HEK293 (cell line): ENCODE measurements around the gene MN1.

Experiments
- SCRT1 ChIP-seq: fragments of 450-650 bp; formaldehyde crosslinking; IDR thresholded peaks from 2 replicates; pipeline ENCODE4 v1.5.1; 2016; ENCODE audit warnings: missing biosample characterization, missing genetic modification characterization, borderline replicate concordance
- ZFP37 ChIP-seq: fragments of 450-650 bp; formaldehyde crosslinking; IDR thresholded peaks from 2 replicates; pipeline ENCODE4 v1.5.1; 2016; ENCODE audit warnings: missing biosample characterization, missing genetic modification characterization
- ZNF24 ChIP-seq: fragments of 450-650 bp; formaldehyde crosslinking; IDR thresholded peaks from 2 replicates; pipeline ENCODE4 v1.5.1; 2016; ENCODE audit warnings: missing biosample characterization, missing genetic modification characterization
- ZNF311 ChIP-seq: fragments of 450-650 bp; formaldehyde crosslinking; IDR thresholded peaks from 2 replicates; pipeline ENCODE4 v1.5.1; 2017; ENCODE audit warnings: missing biosample characterization, missing genetic modification characterization, borderline replicate concordance
- ZNF335 ChIP-seq: fragments of 450-650 bp; formaldehyde crosslinking; conservative IDR thresholded peaks from 2 replicates; pipeline ENCODE4 v1.5.1; 2016; ENCODE audit warnings: missing biosample characterization, missing genetic modification characterization
- TF ChIP-seq, protein P1 (sequence below): fragments of 450-650 bp; formaldehyde crosslinking; conservative IDR thresholded peaks from 2 replicates; pipeline ENCODE4 v1.5.1; 2016; ENCODE audit warnings: low read depth, missing biosample characterization, missing genetic modification characterization
- TF ChIP-seq, protein P2 (sequence below): fragments of 450-650 bp; formaldehyde crosslinking; IDR thresholded peaks from 2 replicates; pipeline ENCODE4 v1.5.1; 2016; ENCODE audit warnings: missing biosample characterization, missing genetic modification characterization
- TF ChIP-seq, protein P3 (sequence below): fragments of 450-650 bp; formaldehyde crosslinking; IDR thresholded peaks from 2 replicates; pipeline ENCODE4; 2016; ENCODE audit warnings: missing biosample characterization, missing genetic modification characterization
- TF ChIP-seq, protein P4 (sequence below): fragments of 450-650 bp; formaldehyde crosslinking; IDR thresholded peaks from 2 replicates; pipeline ENCODE4 v1.5.1; 2016; ENCODE audit warnings: missing biosample characterization, missing genetic modification characterization

DNA sequence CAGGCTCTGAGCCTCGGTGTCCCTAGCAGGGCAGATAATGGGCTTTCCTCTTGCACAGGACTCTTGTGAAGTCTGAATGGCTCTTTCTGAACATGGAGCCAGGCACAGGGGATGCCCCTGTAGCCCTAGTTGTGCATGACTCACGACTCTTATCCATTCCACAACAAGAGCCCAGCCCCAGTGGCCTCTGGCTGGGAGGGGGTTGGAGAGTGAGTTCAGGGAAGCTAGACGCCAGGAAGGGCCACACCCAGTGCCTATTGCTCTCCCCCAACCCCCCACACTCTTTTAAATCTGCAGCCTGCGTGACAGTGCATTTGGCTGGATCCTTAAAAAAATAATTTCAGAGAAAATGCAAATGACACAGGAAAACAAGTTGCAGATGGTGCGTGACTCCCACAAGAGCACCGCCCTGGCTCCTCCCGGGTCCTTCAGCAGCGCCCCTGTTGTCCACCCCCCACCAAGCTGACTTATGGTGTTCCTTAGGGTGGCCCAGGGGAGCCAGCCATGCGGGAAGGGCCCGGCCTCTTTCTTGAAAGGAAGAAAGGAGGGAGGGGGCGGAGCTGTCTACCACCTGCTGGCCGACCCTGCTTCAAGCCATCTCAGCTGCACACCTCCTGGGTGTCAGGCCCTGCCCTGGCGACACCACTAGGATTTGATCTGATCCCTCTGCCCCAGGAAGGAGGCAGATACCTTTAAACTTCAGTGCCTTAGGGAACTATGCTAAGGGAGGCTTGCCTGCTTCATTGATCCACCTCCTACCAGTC, 74.7 kb downstream of the MN1 start:
- no peak for TF ChIP-seq ZNF24 (tag by site-specific recombination)
- TF ChIP-seq ZNF311 (tag by site-specific recombination) = no peak
- TF ChIP-seq, protein P1, sequence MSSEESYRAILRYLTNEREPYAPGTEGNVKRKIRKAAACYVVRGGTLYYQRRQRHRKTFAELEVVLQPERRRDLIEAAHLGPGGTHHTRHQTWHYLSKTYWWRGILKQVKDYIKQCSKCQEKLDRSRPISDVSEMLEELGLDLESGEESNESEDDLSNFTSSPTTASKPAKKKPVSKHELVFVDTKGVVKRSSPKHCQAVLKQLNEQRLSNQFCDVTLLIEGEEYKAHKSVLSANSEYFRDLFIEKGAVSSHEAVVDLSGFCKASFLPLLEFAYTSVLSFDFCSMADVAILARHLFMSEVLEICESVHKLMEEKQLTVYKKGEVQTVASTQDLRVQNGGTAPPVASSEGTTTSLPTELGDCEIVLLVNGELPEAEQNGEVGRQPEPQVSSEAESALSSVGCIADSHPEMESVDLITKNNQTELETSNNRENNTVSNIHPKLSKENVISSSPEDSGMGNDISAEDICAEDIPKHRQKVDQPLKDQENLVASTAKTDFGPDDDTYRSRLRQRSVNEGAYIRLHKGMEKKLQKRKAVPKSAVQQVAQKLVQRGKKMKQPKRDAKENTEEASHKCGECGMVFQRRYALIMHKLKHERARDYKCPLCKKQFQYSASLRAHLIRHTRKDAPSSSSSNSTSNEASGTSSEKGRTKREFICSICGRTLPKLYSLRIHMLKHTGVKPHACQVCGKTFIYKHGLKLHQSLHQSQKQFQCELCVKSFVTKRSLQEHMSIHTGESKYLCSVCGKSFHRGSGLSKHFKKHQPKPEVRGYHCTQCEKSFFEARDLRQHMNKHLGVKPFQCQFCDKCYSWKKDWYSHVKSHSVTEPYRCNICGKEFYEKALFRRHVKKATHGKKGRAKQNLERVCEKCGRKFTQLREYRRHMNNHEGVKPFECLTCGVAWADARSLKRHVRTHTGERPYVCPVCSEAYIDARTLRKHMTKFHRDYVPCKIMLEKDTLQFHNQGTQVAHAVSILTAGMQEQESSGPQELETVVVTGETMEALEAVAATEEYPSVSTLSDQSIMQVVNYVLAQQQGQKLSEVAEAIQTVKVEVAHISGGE = no peak
- TF ChIP-seq, protein P2, sequence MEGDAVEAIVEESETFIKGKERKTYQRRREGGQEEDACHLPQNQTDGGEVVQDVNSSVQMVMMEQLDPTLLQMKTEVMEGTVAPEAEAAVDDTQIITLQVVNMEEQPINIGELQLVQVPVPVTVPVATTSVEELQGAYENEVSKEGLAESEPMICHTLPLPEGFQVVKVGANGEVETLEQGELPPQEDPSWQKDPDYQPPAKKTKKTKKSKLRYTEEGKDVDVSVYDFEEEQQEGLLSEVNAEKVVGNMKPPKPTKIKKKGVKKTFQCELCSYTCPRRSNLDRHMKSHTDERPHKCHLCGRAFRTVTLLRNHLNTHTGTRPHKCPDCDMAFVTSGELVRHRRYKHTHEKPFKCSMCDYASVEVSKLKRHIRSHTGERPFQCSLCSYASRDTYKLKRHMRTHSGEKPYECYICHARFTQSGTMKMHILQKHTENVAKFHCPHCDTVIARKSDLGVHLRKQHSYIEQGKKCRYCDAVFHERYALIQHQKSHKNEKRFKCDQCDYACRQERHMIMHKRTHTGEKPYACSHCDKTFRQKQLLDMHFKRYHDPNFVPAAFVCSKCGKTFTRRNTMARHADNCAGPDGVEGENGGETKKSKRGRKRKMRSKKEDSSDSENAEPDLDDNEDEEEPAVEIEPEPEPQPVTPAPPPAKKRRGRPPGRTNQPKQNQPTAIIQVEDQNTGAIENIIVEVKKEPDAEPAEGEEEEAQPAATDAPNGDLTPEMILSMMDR (tag by site-specific recombination) = peak; percentile 17; the same call in 1 of the 2 replicates
- TF ChIP-seq, protein P3, sequence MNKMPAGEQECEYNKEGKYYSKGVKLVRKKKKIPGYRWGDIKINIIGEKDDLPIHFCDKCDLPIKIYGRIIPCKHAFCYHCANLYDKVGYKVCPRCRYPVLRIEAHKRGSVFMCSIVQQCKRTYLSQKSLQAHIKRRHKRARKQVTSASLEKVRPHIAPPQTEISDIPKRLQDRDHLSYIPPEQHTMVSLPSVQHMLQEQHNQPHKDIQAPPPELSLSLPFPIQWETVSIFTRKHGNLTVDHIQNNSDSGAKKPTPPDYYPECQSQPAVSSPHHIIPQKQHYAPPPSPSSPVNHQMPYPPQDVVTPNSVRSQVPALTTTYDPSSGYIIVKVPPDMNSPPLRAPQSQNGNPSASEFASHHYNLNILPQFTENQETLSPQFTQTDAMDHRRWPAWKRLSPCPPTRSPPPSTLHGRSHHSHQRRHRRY (tag by site-specific recombination) = no peak
- no peak for TF ChIP-seq SCRT1 (tag by site-specific recombination)
- TF ChIP-seq, protein P4, sequence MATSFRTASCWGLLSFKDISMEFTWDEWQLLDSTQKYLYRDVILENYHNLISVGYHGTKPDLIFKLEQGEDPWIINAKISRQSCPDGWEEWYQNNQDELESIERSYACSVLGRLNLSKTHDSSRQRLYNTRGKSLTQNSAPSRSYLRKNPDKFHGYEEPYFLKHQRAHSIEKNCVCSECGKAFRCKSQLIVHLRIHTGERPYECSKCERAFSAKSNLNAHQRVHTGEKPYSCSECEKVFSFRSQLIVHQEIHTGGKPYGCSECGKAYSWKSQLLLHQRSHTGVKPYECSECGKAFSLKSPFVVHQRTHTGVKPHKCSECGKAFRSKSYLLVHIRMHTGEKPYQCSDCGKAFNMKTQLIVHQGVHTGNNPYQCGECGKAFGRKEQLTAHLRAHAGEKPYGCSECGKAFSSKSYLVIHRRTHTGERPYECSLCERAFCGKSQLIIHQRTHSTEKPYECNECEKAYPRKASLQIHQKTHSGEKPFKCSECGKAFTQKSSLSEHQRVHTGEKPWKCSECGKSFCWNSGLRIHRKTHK = no peak
- peak; percentile 59; the same call in 1 of the 2 replicates for TF ChIP-seq ZNF335 (tag by site-specific recombination)
- no peak for TF ChIP-seq ZFP37 (tag by site-specific recombination)
